Naive thymus-derived CD4-positive, alpha-beta T cell (primary cell): ENCODE data around the gene PRKAG2. TPM values are rescaled to one million over a fixed set of nuclear protein-coding genes. Genes with fewer than 3 reads are reported as not detected.
A peak's percentile ranks its signal among the peaks of the same experiment; 100 is the strongest.

Experiments
- ATAC-seq: fragments of 150-1000 bp; cut with Tn5 transposase; 2 replicates; pipeline ENCODE4 v1.10.0; 2021; ENCODE audit warnings: mild to moderate bottlenecking, moderate library complexity
- CTCF ChIA-PET: fragments of 350-600 bp; sonication (Branson Sonifier 250); formaldehyde crosslinking; loops from one replicate; lab custom pipeline; 2021; ENCODE audit warnings: antibody characterized with exemption; lab: Charles Lee
- POLR2A ChIA-PET: fragments of 350-600 bp; sonication (Branson Sonifier 250); formaldehyde crosslinking; loops from one replicate; lab custom pipeline; 2021; ENCODE audit warnings: antibody characterized with exemption, inconsistent platforms; lab: Charles Lee
- DNase-seq, 9 donors: peaks; one replicate each; pipeline versions ENCODE4 v3.0.0 to v3.0.0-alpha.2; 2020 to 2022; ENCODE audit warnings: mixed read lengths in 1 of 9
- H3K27ac ChIP-seq: one replicate; pipeline ENCODE4 v1.7.0; 2013; ENCODE audit warnings: mild to moderate bottlenecking, low read depth, low read length, moderate library complexity
- H3K27me3 ChIP-seq, 2 donors: one replicate each; pipeline ENCODE4 v1.7.0; 2013; ENCODE audit warnings: low read length in 2 of 2, mild to moderate bottlenecking in 2 of 2, moderate library complexity in 2 of 2; ENCODE audit not compliant: control insufficient read depth in 2 of 2, insufficient read depth in 2 of 2
- H3K36me3 ChIP-seq, 3 experiments: 1 replicate in 2 of 3; 2 replicates in 1 of 3; pipeline ENCODE4 v1.7.0; 2013; ENCODE audit warnings: low read length in 3 of 3, mild to moderate bottlenecking in 3 of 3, moderate library complexity in 1 of 3; ENCODE audit not compliant: insufficient read depth in 3 of 3, control insufficient read depth in 2 of 3
- H3K4me1 ChIP-seq, 2 donors: one replicate each; pipeline ENCODE4 v1.7.0; 2013; ENCODE audit warnings: low read length in 2 of 2, mild to moderate bottlenecking in 2 of 2, moderate library complexity in 1 of 2; ENCODE audit not compliant: control insufficient read depth in 2 of 2, insufficient read depth in 2 of 2
- H3K4me3 ChIP-seq: 2 replicates; pipeline ENCODE4 v1.7.0; 2013; ENCODE audit warnings: mild to moderate bottlenecking, low read length
- H3K9me3 ChIP-seq, 3 experiments: 1 replicate in 2 of 3; 2 replicates in 1 of 3; pipeline ENCODE4 v1.7.0; 2013; ENCODE audit warnings: low read length in 3 of 3; ENCODE audit not compliant: control insufficient read depth in 2 of 3
- H3K27ac Mint-ChIP-seq, 9 donors: one replicate each; pipeline ENCODE4 v1.8.0; 2020 to 2022; ENCODE audit warnings: mixed read lengths in 9 of 9, mild to moderate bottlenecking in 8 of 9, moderate library complexity in 5 of 9, inconsistent platforms in 2 of 9
- H3K27me3 Mint-ChIP-seq, 5 donors: one replicate each; pipeline ENCODE4 v1.8.0; 2021 to 2022; ENCODE audit warnings: mixed read lengths in 5 of 5, mild to moderate bottlenecking in 1 of 5
- H3K36me3 Mint-ChIP-seq, 5 donors: one replicate each; pipeline ENCODE4 v1.8.0; 2020 to 2022; ENCODE audit warnings: mixed read lengths in 5 of 5, mild to moderate bottlenecking in 3 of 5, inconsistent platforms in 1 of 5
- H3K4me1 Mint-ChIP-seq, 7 donors: one replicate each; pipeline ENCODE4 v1.8.0; 2020 to 2022; ENCODE audit warnings: mixed read lengths in 7 of 7, mild to moderate bottlenecking in 3 of 7, inconsistent platforms in 1 of 7
- H3K4me3 Mint-ChIP-seq, 10 donors: one replicate each; pipeline ENCODE4 v1.8.0; 2020 to 2022; ENCODE audit warnings: mild to moderate bottlenecking in 10 of 10, mixed read lengths in 10 of 10, moderate library complexity in 6 of 10, inconsistent platforms in 2 of 10
- H3K9me3 Mint-ChIP-seq, 11 donors: one replicate each; pipeline ENCODE4 v1.8.0; 2020 to 2022; ENCODE audit warnings: mixed read lengths in 11 of 11, mild to moderate bottlenecking in 4 of 11, inconsistent platforms in 1 of 11, moderate library complexity in 1 of 11
- intact Hi-C, 2 donors: fragments of 100-400 bp; cut with micrococcal nuclease; formaldehyde crosslinking; loops; one replicate each; pipeline ENCODE4 v1.15.1; 2023
- polyA plus RNA-seq, 2 donors: library from polyadenylated mRNA; unstranded; fragments of 300-500 nt; fragmentation: Illumina TruSeq; gene quantifications; one replicate each; pipeline ENCODE4 v1.2.3, GENCODE V29; 2021
- total RNA-seq, 6 experiments: library from RNA in 5 of 6; stranded (reverse) in 5 of 6; gene quantifications; 1 replicate in 5 of 6; 2 replicates in 1 of 6; pipeline ENCODE4 v1.2.3 and lab custom pipeline; 2021 to 2026

PRKAG2 gene
- total and polyA plus RNA-seq, 7 experiments from 2014 or later: 15.0 to 74.4 (median 55.7) TPM

DNA sequence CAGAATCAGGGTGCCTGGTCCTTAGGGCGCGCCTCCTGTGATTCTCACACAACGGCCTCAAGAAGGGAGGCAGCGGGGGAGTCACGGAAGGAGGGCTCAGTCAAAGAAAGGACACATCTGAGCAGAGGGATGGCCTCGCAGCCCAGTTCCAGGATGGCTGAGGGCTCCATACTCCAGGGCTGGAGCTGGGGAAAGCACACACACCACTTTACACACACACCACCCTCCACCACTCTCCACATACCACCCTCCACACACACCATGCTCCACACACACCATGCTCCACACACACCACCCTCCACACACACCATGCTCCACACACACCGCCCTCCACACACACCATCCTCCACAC lies 22.2 kb downstream of the PRKAG2 start:
- POLR2A ChIA-PET: no interaction called here
- Mint-ChIP-seq H3K36me3 (peaks cover 0 to 4% (median 0%) of the 10 kb centered on the region in 5 donors), H3K4me1 (peaks cover 12 to 66% (median 54%) of the 10 kb centered on the region in 7 donors)

DNA sequence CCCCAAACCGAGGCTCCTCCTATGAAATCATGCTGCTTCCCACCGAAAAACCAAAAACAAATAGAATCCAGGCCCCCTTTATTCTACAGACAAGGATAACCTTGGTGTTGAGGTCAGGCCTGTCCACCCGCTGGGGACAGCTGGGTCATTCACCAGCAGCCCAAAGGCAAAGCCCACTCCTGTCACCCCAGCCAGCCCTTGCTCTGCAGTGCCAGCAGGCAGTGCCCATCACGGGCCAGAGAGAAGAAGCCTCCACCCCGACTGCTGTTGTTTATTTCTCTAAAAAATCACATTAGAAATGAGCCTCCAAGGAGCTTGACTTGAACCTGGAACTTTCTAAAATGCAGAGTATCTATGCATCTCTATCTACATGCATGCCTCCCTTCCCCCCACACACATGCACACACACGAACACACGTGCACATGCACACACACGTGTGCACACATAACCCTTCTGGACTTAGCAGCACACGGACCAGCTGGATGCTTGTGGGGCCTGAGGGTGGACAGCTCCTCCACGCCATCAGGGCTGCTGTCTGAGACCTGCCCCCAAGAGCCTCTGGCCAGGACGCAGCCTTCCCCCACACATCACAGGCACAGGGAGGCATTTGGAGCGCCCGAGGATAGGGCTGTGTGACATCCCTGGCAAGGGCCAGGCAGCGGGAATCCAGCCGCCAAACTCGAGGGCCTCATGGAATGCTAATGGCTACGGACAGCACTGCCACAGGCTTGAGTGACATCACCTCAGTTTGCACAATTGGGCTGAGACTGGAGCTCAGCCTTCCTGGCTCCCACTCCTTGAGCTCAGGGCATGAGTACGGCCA lies 22.8 kb downstream of the PRKAG2 start:
- Mint-ChIP-seq H3K27me3 (no peaks in the 10 kb centered on the region), H3K36me3 (peaks cover 0 to 4% (median 0%) of the 10 kb centered on the region in 5 donors), H3K4me3 (no peak overlapping the region), H3K4me1 (peaks cover 12 to 62% (median 54%) of the 10 kb centered on the region in 7 donors), H3K27ac (peak overlapping the region in 3 of 9 donors; percentile 5 to 52 (median 25)), H3K9me3 (no peaks in the 10 kb centered on the region)
- no peaks in the 10 kb centered on the region for H3K27me3 ChIP-seq
- no peaks in the 10 kb centered on the region for H3K9me3 ChIP-seq
- ATAC-seq (no peak), DNase-seq (no peak)
- no peak overlapping the region for H3K4me3 ChIP-seq
- ChIA-PET CTCF (no interaction called here), POLR2A (interaction anchor here (1.0 kb wide), 1 partner anchor 14 kb away, joined by 3 read pairs; no protein-coding TSS in a partner anchor)
- peaks cover 0 to 9% (median 0%) of the 10 kb centered on the region in 3 experiments for H3K36me3 ChIP-seq
- H3K27ac ChIP-seq: no peak overlapping the region
- intact Hi-C loops: no loop called here
- peaks cover 0 to 10% of the 10 kb centered on the region in 2 donors for H3K4me1 ChIP-seq

More for the DNA sequence above, 22.2 kb downstream of the PRKAG2 start:
- Mint-ChIP-seq H3K27me3 (no peaks in the 10 kb centered on the region), H3K9me3 (no peaks in the 10 kb centered on the region), H3K4me3 (no peak overlapping the region), H3K27ac (no peak overlapping the region)
- H3K36me3 ChIP-seq: peaks cover 0 to 11% (median 0%) of the 10 kb centered on the region in 3 experiments
- intact Hi-C loops: no loop called here
- H3K4me3 ChIP-seq: no peak overlapping the region
- no peaks in the 10 kb centered on the region for H3K27me3 ChIP-seq
- no peak overlapping the region for H3K27ac ChIP-seq
- no peak for ATAC-seq
- H3K4me1 ChIP-seq: peaks cover 0 to 10% of the 10 kb centered on the region in 2 donors
- H3K9me3 ChIP-seq: no peaks in the 10 kb centered on the region
- DNase-seq: no peak
- CTCF ChIA-PET: no interaction called here

DNA sequence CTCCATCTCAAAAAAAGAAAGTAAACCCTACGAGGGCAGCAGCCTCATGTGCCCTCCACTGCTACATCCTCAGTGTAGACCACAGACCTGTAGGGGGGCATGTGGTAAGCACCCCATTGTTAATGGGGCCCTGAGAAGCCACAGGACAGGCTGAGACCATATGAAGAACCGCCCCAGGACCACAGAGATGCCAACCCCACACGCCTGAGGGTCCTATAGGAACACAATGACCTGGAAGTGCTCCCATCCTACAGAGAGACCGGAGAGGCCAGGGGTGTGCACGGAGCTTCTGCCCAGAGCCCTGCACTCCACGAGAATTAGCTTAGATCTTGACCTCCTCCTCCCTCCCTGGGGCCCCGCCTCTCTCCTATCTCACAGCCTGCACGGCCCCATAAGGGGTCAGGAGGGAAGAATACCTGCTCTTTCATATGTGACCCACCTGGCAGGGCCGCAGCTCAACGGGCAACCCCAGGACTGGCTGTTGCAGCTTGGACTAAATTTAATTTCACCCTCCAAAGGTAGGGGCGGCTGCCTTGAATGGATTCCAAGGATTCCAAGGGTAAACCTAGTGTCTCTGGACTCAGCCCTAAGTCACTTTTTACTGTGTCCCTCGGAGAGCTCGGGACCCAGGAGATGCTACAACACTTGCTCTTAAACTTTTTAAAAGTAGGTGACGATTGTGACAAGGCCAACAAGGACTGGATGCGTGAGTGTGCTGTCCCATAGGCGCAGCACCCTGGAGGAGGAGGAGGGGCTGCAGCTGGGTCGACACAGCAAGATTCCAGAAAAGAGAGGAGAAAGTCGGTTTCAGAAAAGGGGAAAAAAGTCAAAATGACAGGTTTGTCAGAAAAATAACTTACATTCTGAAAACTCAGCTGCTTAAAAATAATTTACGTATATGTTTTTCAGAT lies 24.2 kb downstream of the PRKAG2 start:
- Mint-ChIP-seq H3K27ac (peak overlapping the region in 3 of 9 donors; percentile 14 to 76 (median 64)), H3K4me1 (peaks cover 12 to 60% (median 48%) of the 10 kb centered on the region in 7 donors), H3K9me3 (no peaks in the 10 kb centered on the region), H3K27me3 (no peaks in the 10 kb centered on the region), H3K4me3 (peak overlapping the region in 6 of 10 donors; percentile 3 to 78 (median 66)), H3K36me3 (peaks cover 0 to 4% (median 0%) of the 10 kb centered on the region in 5 donors)
- Histone ChIP-seq H3K4me3 (no peak overlapping the region), H3K36me3 (peaks cover 0 to 7% (median 0%) of the 10 kb centered on the region in 3 experiments), H3K27me3 (no peaks in the 10 kb centered on the region), H3K27ac (no peak overlapping the region), H3K9me3 (no peaks in the 10 kb centered on the region), H3K4me1 (peaks cover 0 to 10% of the 10 kb centered on the region in 2 donors)
- intact Hi-C loops: no loop called here
- ChIA-PET CTCF (interaction anchor here (1.1 kb wide), 1 partner anchor 14 kb away, joined by 3 read pairs; no protein-coding TSS in a partner anchor), POLR2A (interaction anchor here (0.6 to 0.7 kb wide), 2 partner anchors 225 to 1981 kb away, joined by 3 read pairs; no protein-coding TSS in a partner anchor)
- no peak for DNase-seq
- ATAC-seq: no peak

DNA sequence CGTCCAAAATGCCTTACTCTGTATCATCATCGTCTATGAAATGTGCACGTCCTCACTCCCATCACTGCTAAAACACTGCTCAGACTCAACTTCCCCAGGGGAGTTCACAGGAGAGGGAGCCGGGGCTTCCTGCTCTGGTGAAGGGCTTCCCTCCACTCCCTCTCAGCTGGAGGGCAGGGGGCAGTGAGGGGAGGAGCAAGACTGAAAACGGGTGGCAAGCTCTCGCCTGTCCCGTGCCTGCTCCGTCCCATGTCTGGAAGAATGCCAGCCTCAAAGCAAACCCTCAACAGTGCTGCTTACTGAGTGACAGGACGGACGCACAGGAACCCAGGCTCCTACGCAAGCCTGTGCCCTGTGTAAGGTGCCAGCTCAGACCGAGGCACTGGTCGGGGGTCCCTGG lies 25.1 kb downstream of the PRKAG2 start:
- Histone ChIP-seq H3K36me3 (peaks cover 0 to 9% (median 0%) of the 10 kb centered on the region in 3 experiments), H3K9me3 (no peaks in the 10 kb centered on the region), H3K27me3 (no peaks in the 10 kb centered on the region), H3K4me1 (peaks cover 0 to 10% of the 10 kb centered on the region in 2 donors), H3K4me3 (no peak overlapping the region), H3K27ac (no peak overlapping the region)
- CTCF ChIA-PET: no interaction called here
- ATAC-seq: peak; percentile 33
- POLR2A ChIA-PET: interaction anchor here (0.6 kb wide), 1 partner anchor 84 kb away, joined by 3 read pairs; no protein-coding TSS in a partner anchor
- intact Hi-C loops: no loop called here
- peak overlapping the region; percentile 40 to 84 (median 72) for H3K4me3 Mint-ChIP-seq
- H3K4me1 Mint-ChIP-seq: peaks cover 12 to 53% (median 42%) of the 10 kb centered on the region in 7 donors
- no peak for DNase-seq
- no peaks in the 10 kb centered on the region for H3K27me3 Mint-ChIP-seq
- H3K27ac Mint-ChIP-seq: peak overlapping the region in 7 of 9 donors; percentile 36 to 87 (median 53)
- peaks cover 0 to 4% (median 0%) of the 10 kb centered on the region in 5 donors for H3K36me3 Mint-ChIP-seq
- H3K9me3 Mint-ChIP-seq: no peaks in the 10 kb centered on the region

DNA sequence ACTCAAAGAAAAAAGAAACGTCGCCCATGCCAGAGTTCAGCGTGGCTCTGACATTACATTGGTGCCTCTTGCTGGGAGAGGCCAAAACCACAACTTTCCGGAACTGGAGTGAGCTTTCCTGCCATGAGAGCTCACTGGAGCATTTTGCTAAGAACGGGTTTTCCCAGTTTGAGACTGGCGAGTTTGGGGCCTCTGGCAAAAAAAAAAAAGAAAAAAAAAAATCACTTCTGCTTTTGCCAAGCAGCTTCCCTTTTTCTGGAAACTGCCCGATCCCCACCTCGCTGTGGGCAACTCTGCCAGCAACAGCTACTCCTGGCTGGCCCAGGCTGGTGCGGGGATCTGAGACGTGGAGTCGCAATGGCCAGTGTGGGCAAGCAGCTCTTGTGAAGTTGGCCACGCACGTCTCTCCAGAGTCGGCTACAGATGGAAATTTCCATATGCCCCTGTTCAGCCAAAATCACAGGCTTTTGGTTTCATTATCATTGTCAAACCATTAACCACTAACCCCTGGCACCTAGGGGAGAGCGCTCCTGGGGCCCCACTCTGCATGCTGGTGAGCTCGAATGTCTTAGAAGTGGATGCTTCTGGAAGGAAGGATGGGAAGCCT lies 25.7 kb downstream of the PRKAG2 start:
- Histone ChIP-seq H3K27ac (no peak overlapping the region), H3K4me1 (peaks cover 0 to 10% of the 10 kb centered on the region in 2 donors), H3K27me3 (no peaks in the 10 kb centered on the region), H3K36me3 (peaks cover 0 to 13% (median 0%) of the 10 kb centered on the region in 3 experiments), H3K9me3 (no peaks in the 10 kb centered on the region), H3K4me3 (no peak overlapping the region)
- peak; percentile 68 for ATAC-seq
- peaks cover 12 to 47% (median 38%) of the 10 kb centered on the region in 7 donors for H3K4me1 Mint-ChIP-seq
- H3K36me3 Mint-ChIP-seq: peaks cover 0 to 4% (median 0%) of the 10 kb centered on the region in 5 donors
- DNase-seq: peak in 2 of 9 donors; percentile 15 to 17
- intact Hi-C loops: no loop called here
- peak overlapping the region in 7 of 9 donors; percentile 36 to 87 (median 65) for H3K27ac Mint-ChIP-seq
- H3K9me3 Mint-ChIP-seq: no peaks in the 10 kb centered on the region
- POLR2A ChIA-PET: interaction anchor here (0.6 to 0.7 kb wide), 2 partner anchors 30 to 83 kb away, joined by 3 read pairs; no protein-coding TSS in a partner anchor
- CTCF ChIA-PET: no interaction called here
- peak overlapping the region; percentile 40 to 84 (median 72) for H3K4me3 Mint-ChIP-seq
- no peaks in the 10 kb centered on the region for H3K27me3 Mint-ChIP-seq
